Stomach (tissue), 4 donors: Measurements from ENCODE around the gene PIK3R2.

Source experiments
- CTCF ChIP-seq, 7 experiments: fragments of 450-650 bp in 4 of 7; fragments of 200-600 bp in 3 of 7; sonication (generic) in 3 of 7; IDR thresholded peaks; one replicate each; pipeline ENCODE4 v1.5.1; 2016 to 2019; ENCODE audit warnings: antibody characterized with exemption in 7 of 7, control low read depth in 2 of 7, mild to moderate bottlenecking in 1 of 7
- POLR2A ChIP-seq, 4 donors: fragments of 450-650 bp; IDR thresholded peaks; one replicate each; pipeline ENCODE4 v1.6.1; 2016; ENCODE audit warnings: antibody characterized with exemption in 4 of 4, control low read depth in 2 of 4, mild to moderate bottlenecking in 1 of 4, moderate library complexity in 1 of 4

- TF ChIP-seq CTCF (IDR thresholded peaks at IDR 0.05) (no peak), POLR2A (IDR thresholded peaks at IDR 0.05) (no peak)
Observed at GRCh38 chr19:18183529-18183928, 30.6 kb downstream of the PIK3R2 start.
